HG03565 (cell line): ENCODE measurements around the gene CSAD.
"Not testable (repeated sequence)": the region's sequence is repeated elsewhere in the genome, so short reads cannot be mapped to it uniquely, and the experiment has no call there.

Experiments
- ATAC-seq: cut with Tn5 transposase; IDR thresholded peaks from one replicate; pipeline ENCODE4 v1.9.1; 2021; ENCODE audit warnings: mild to moderate bottlenecking, moderate library complexity; ENCODE audit not compliant: unreplicated experiment

Gene CSAD

GRCh38 chr12:53181935-53182334 is 1.2 kb upstream of the CSAD start:
- ATAC-seq = no peak

- peak; percentile 29 for ATAC-seq
Measured at GRCh38 chr12:53180931-53181645, 363 bp upstream of the CSAD start.

GRCh38 chr12:53179687-53180219 is 972 bp downstream of the CSAD start:
- no peak for ATAC-seq

GRCh38 chr12:53178803-53179202 is 1.9 kb downstream of the CSAD start:
- not testable (repeated sequence) for ATAC-seq

- not testable (repeated sequence) for ATAC-seq
Measured at GRCh38 chr12:53177447-53177846, 3.3 kb downstream of the CSAD start.

GRCh38 chr12:53176750-53177149 is 4.0 kb downstream of the CSAD start:
- ATAC-seq = no peak

DNA sequence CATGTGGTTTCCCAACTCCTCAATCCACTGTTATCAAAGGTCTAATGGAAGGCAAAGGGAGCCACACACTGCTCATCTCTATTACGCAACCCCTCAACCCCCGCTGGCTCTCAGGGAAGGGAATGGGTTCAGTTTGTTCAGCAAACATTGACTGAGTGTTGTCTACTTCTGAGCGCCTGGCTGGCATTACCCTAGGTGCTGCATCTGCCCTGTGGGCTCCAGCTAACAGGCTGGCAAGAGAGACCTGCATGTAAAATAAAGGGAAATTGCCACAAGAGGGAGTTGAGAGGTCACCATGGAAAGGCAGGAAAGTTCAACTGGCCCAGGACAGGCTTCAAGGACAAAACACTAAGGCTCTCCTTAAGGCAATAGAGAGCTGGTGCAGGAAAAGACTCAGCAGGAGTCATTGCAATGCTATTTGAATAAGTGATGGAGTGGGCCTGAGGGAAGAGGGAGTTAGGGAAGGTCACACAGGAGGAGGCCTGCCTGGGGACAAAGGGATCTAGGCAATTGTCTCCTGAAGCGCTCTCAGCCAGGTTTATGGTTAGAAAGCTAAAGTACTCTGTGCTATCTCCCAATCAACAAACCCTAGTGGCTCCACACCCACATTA is 5.7 kb downstream of the CSAD start:
- ATAC-seq = no peak

DNA sequence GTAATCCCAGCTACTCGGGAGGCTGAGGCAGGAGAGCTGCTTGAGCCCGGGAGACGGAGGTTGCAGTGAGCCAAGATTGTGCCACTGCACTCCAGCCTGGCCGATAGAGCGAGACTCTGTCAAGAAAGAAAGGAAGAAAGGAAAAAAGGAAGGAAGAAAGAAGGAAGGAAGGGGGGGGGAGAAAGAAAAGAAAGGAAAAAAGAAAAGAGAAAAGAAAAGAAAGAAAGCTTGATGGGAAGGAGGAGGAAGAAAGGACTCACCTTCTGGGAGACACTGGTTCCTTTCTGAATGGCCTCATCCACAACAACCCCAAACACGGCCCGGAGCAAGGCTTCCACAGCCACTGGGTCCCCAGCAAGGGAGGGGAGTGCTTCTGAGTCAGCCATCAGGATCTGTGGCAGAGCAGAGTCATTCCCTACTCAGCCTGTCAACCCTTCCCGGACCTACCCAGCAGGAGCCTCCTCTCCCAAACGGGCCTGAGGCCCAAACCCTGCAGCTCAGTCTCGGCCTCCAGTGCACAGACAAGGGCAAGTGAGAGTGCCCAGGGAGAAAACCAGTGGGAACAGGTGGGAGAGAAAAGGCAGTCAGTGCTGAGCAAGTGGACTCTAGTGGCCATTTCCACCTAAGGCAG is 7.5 kb downstream of the CSAD start:
- ATAC-seq = no peak

DNA sequence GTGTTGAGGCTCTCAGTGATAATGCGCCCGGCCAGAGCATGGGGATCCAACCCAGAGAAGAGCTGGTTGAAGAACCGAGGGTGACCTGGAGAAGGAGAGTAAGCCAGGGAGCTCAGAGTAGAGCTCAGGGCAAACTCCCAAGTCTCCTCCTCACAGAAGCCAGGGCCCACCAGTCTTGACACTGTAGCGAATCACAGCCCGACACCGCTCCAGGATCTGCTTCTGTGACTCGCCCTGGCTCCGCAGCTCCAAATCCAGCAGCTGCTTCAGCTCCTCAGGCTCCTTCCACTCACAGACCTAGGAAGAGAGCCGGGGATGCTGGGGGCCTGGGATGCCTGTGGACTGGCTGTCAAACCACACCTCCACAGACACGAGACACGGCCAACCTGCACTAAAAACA is 8.4 kb downstream of the CSAD start:
- ATAC-seq = no peak

- no peak for ATAC-seq
Measured at GRCh38 chr12:53171725-53172329, 8.9 kb downstream of the CSAD start.

GRCh38 chr12:53170876-53171724 is 9.6 kb downstream of the CSAD start:
- ATAC-seq = no peak

- no peak for ATAC-seq
Measured at GRCh38 chr12:53170215-53170614, 10.5 kb downstream of the CSAD start.

DNA sequence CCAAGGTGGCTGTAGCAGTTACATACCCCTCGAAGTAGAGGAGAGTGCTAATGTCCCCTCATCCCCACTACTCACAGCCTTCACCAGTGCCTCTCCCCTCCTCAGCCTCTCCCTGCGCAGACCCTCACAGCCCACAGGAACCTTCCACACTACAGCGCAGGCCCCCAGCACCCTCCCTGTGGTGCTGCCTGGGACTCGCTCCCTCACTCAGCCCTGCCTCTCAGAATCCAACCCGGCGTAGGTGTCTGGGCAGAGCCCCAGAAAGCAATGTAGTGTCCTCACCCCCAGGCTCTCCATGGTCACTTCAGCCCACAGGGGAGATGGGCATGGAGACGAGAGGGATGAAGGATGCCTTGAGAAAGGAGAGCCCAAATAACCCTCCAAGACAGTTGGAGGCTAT is 11.1 kb downstream of the CSAD start:
- no peak for ATAC-seq

- no peak for ATAC-seq
Measured at GRCh38 chr12:53166837-53167236, 13.9 kb downstream of the CSAD start.

DNA sequence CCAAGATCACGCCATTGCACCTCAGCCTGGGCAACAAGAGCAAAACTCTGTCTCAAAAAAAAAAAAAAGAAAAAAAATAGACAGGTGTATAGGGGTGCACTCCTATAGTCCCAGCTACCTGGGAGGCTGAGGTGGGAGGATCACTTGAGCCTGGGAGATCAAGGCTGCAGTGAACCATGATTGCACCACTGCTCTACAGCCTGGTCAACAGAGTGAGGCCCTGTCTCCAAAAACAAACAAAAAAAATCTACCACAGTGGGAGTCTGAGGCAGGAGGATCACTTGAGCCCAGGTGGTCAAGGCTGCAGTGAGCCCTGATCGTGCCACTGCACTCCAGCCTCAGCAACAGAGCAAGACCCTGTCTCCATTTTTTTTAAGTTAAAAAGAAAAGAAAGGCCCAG is 17.7 kb downstream of the CSAD start:
- not testable (repeated sequence) for ATAC-seq

DNA sequence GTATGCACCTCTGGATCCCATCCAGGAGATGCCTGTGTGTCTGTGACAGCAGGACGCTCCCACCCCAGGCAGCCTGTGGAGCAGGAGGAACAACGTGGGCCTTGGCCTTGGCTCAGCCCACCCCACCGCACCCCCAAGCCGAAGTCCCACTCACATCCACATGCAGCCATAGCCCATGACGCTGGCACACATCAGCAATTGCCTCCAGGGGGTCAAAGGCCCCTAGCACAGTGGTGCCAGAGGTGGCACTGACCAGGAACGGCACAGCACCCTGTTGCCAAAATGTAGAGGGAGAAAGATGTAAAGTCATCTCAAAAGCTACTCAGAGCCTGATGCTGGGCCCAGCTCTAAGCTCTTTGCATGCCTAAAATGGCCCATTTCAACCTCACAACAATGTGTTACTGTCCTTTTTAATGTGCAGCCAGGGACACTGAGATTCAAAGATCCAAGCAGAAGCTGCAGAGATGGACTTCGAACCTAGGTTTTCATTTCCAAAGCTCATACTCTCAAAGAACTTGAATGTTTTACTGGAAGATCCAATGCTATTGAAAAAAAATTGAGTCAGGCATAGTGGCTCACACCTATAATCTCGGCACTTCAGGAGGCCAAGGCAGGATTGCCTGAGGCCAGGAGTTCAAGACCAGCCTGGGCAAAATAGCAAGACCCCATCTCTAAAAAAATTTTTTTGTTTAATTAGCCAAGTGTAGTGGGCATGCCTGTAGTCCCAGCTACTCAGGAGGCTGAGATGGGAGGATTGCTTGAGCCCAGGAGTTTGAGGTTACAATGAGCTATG is 19.4 kb downstream of the CSAD start:
- ATAC-seq = no peak

DNA sequence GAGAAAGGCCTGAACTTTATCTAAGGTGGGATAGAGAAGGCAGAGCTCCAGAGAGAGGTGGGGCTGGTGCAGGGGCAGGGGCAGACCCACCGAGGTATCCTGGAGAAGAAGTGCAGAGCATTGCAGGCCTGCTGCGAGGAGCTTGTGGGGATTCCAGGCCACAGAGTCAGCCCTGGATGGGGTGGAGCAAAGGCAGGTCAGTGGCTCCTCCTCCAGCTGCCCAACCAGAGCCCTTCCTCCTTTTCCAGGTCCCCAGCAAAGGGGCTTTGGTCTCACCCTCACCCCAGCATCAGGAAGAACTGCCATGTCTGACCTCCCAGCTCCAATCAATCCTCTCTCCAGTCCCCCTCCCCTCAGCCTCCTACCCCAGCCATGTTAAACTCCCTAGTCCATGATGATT is 20.1 kb downstream of the CSAD start:
- ATAC-seq = no peak

DNA sequence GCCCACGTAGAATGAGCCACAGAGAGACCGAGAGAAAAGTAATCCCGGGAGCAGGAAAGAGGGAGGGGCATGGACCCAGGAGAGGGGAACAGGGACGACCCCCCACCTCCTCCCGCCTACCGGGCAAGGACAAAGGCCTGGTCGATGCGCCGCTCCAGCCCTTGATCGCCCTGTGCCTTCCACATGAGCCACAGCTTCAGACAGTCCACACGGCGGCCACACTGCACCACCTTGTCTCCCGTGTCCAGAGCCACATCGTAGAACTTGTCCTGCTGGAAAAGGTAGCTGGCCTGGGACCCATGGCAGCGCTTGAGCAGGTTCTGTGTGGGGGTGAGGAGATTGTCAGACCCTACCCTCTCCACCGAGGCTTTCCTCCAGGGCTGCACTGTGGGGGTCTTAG is 20.7 kb downstream of the CSAD start:
- ATAC-seq = no peak

DNA sequence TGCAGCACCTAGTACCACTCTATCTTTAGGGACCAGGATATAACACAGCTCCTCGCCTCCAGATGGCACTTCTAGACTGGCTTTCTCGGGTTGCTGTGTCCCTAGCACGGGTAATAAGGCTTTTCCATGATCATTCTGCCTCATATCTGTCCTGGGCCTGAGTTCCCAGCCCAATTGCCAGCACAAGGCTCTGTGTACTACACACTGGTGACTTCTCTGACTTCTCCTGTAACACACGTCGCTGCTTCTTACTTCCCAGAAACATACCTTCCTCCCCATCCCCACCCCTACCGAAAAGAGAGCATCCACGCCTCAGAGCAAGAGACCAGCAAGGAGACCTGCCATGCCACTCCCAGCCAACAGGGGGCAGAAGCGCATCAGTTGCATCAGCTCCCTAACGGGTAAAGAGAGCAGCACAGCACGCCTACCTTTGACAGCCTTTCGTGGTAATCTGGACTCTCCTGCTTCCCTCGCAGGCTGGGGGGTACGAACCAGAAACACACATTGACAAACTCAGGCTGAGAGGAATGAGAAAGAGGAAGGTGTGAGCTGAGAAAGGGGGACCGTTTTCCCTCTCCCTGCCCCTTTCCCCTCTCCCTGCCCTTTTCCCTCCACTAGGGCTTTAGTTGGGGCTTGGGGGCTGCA is 21.4 kb downstream of the CSAD start:
- ATAC-seq = no peak
